H9 (cell line): ENCODE results near the gene FAM3A. TPM values are rescaled to one million over a fixed set of nuclear protein-coding genes. Genes with fewer than 3 reads are reported as not detected.

ENCODE experiments used
- DNase-seq: peaks from one replicate; pipeline ENCODE4 v3.0.0-alpha.2; 2017
- H2AFZ ChIP-seq: one replicate; pipeline ENCODE4 v1.6.1; 2013; ENCODE audit warnings: mild to moderate bottlenecking, low read length, control low read depth, moderate library complexity
- H2AK5ac ChIP-seq: 2 replicates; pipeline ENCODE4 v1.6.1; 2013; ENCODE audit warnings: low read length, control low read depth, mixed read lengths; ENCODE audit not compliant: insufficient read length
- H2BK120ac ChIP-seq: one replicate; pipeline ENCODE4 v1.6.1; 2013; ENCODE audit warnings: low read depth, mild to moderate bottlenecking, low read length, control low read depth, inconsistent platforms; ENCODE audit not compliant: poor library complexity, severe bottlenecking
- H2BK12ac ChIP-seq: 2 replicates; pipeline ENCODE4 v1.6.1; 2013; ENCODE audit warnings: low read length, control low read depth, mixed read lengths, low read depth; ENCODE audit not compliant: insufficient read length
- H2BK15ac ChIP-seq: 2 replicates; pipeline ENCODE4 v1.6.1; 2013; ENCODE audit warnings: low read depth, low read length, control low read depth
- H2BK20ac ChIP-seq: one replicate; pipeline ENCODE4 v1.6.1; 2013; ENCODE audit warnings: low read depth, mild to moderate bottlenecking, low read length, control low read depth, inconsistent platforms; ENCODE audit not compliant: poor library complexity, severe bottlenecking
- H2BK5ac ChIP-seq: 2 replicates; pipeline ENCODE4 v1.6.1; 2013; ENCODE audit warnings: low read length, control low read depth, mixed read lengths; ENCODE audit not compliant: insufficient read length
- H3K14ac ChIP-seq: 2 replicates; pipeline ENCODE4 v1.6.1; 2013; ENCODE audit warnings: low read length, control low read depth; ENCODE audit not compliant: insufficient read depth
- H3K18ac ChIP-seq: 2 replicates; pipeline ENCODE4 v1.6.1; 2013; ENCODE audit warnings: low read depth, mild to moderate bottlenecking, mixed read lengths, low read length, control low read depth; ENCODE audit not compliant: insufficient read length
- H3K23ac ChIP-seq: 2 replicates; pipeline ENCODE4 v1.6.1; 2013; ENCODE audit warnings: low read length, control low read depth, mixed read lengths, low read depth; ENCODE audit not compliant: insufficient read length
- H3K23me2 ChIP-seq: 2 replicates; pipeline ENCODE4 v1.6.1; 2013; ENCODE audit warnings: low read depth, mild to moderate bottlenecking, mixed read lengths, low read length, control low read depth; ENCODE audit not compliant: insufficient read length, poor library complexity, severe bottlenecking
- H3K27ac ChIP-seq: 2 replicates; pipeline ENCODE4 v1.5.1; 2013; ENCODE audit warnings: low read length, control low read depth, mixed read lengths, low read depth; ENCODE audit not compliant: insufficient read length
- H3K27me3 ChIP-seq: 2 replicates; pipeline ENCODE4 v1.6.1; 2013; ENCODE audit warnings: low read length, control low read depth, inconsistent platforms; ENCODE audit not compliant: insufficient read depth
- H3K4ac ChIP-seq: 2 replicates; pipeline ENCODE4 v1.6.1; 2013; ENCODE audit warnings: low read depth, mild to moderate bottlenecking, control low read depth, inconsistent platforms, low read length, moderate library complexity
- H3K4me1 ChIP-seq: 2 replicates; pipeline ENCODE4 v1.6.1; 2013; ENCODE audit warnings: low read length, control low read depth, inconsistent platforms; ENCODE audit not compliant: insufficient read depth
- H3K4me2 ChIP-seq: 2 replicates; pipeline ENCODE4 v1.6.1; 2013; ENCODE audit warnings: low read length, control low read depth, mixed read lengths; ENCODE audit not compliant: insufficient read length, insufficient read depth
- H3K56ac ChIP-seq: 2 replicates; pipeline ENCODE4 v1.6.1; 2013; ENCODE audit warnings: low read depth, mild to moderate bottlenecking, mixed read lengths, low read length, control low read depth; ENCODE audit not compliant: insufficient read length
- H3K79me1 ChIP-seq: 2 replicates; pipeline ENCODE4 v1.6.1; 2013; ENCODE audit warnings: low read depth, mild to moderate bottlenecking, moderate library complexity, low read length, control low read depth, inconsistent platforms; ENCODE audit not compliant: insufficient read depth, poor library complexity, severe bottlenecking
- H3K79me2 ChIP-seq: 2 replicates; pipeline ENCODE4 v1.6.1; 2013; ENCODE audit warnings: low read length, control low read depth, inconsistent platforms; ENCODE audit not compliant: insufficient read depth
- H3K9ac ChIP-seq: 2 replicates; pipeline ENCODE4 v1.6.1; 2013; ENCODE audit warnings: low read length, control low read depth, mixed read lengths; ENCODE audit not compliant: insufficient read length; ENCODE audit errors: extremely low read depth
- H3K9me3 ChIP-seq: one replicate; pipeline ENCODE4 v1.6.1; 2013; ENCODE audit warnings: low read depth, low read length, inconsistent platforms; ENCODE audit not compliant: control insufficient read depth
- H3T11ph ChIP-seq: one replicate; pipeline ENCODE4 v1.6.1; 2013; ENCODE audit warnings: mild to moderate bottlenecking, low read length, control low read depth, inconsistent platforms
- H4K20me1 ChIP-seq: one replicate; pipeline ENCODE4 v1.6.1; 2013; ENCODE audit not compliant: control insufficient read depth, insufficient read length, insufficient read depth
- H4K5ac ChIP-seq: 2 replicates; pipeline ENCODE4 v1.6.1; 2013; ENCODE audit warnings: low read depth, mild to moderate bottlenecking, mixed read lengths, low read length, control low read depth; ENCODE audit not compliant: insufficient read length
- H4K8ac ChIP-seq: replicated peaks from 2 replicates; pipeline ENCODE4 v1.6.1; 2013; ENCODE audit warnings: low read length, control low read depth, mixed read lengths, low read depth; ENCODE audit not compliant: insufficient read length
- H4K91ac ChIP-seq: 2 replicates; pipeline ENCODE4 v1.6.1; 2013; ENCODE audit warnings: low read depth, mild to moderate bottlenecking, moderate library complexity, mixed read lengths, low read length, control low read depth; ENCODE audit not compliant: insufficient read length
- H3K27ac Mint-ChIP-seq, 3 experiments: 2 replicates in 2 of 3; 3 replicates in 1 of 3; pipeline ENCODE4 v1.8.0; 2020 to 2021; ENCODE audit warnings: mixed read lengths in 3 of 3, mild to moderate bottlenecking in 1 of 3, moderate library complexity in 1 of 3
- H3K27me3 Mint-ChIP-seq: 2 replicates; pipeline ENCODE4 v1.8.0; 2021; ENCODE audit warnings: low read depth, mild to moderate bottlenecking, moderate library complexity, mixed read lengths
- H3K36me3 Mint-ChIP-seq, 3 experiments: 2 replicates in 2 of 3; 3 replicates in 1 of 3; pipeline ENCODE4 v1.8.0; 2020 to 2021; ENCODE audit warnings: low read depth in 3 of 3, mixed read lengths in 3 of 3; ENCODE audit not compliant: insufficient read depth in 1 of 3
- H3K4me1 Mint-ChIP-seq, 2 experiments: 2 replicates each; pipeline ENCODE4 v1.8.0; 2020; ENCODE audit warnings: mixed read lengths in 2 of 2
- H3K4me3 Mint-ChIP-seq, 2 experiments: 2 replicates in 1 of 2; 3 replicates in 1 of 2; pipeline ENCODE4 v1.8.0; 2020 to 2021; ENCODE audit warnings: mild to moderate bottlenecking in 2 of 2, mixed read lengths in 2 of 2, moderate library complexity in 1 of 2
- H3K9me3 Mint-ChIP-seq, 2 experiments: 2 replicates in 1 of 2; 3 replicates in 1 of 2; pipeline ENCODE4 v1.8.0; 2020; ENCODE audit warnings: mild to moderate bottlenecking in 2 of 2, mixed read lengths in 2 of 2, moderate library complexity in 1 of 2
- CTCF ChIP-seq: fragments of 200-600 bp; sonication (generic); conservative IDR thresholded peaks from 3 replicates; pipeline ENCODE4 v1.8.0; 2021; ENCODE audit warnings: antibody characterized with exemption, mild to moderate bottlenecking
- WGBS: extraction: QIAGEN DNeasy Blood & Tissue Kit; methylation state at CpG from one replicate; pipeline ENCODE4 v1.1.7; 2013; ENCODE audit warnings: missing lambda C conversion rate, low lambda C conversion rate, mixed read lengths; ENCODE audit not compliant: insufficient read length; ENCODE audit errors: extremely low coverage; 5-methylcytosine and 5-hydroxymethylcytosine counted together
- total RNA-seq: library from RNA; stranded (reverse); gene quantifications from 2 replicates; pipeline ENCODE4 v1.2.1, GENCODE V29; 2021

Gene FAM3A
- total RNA-seq, 1 experiment from 2014 or later: 22.8 TPM

DNA sequence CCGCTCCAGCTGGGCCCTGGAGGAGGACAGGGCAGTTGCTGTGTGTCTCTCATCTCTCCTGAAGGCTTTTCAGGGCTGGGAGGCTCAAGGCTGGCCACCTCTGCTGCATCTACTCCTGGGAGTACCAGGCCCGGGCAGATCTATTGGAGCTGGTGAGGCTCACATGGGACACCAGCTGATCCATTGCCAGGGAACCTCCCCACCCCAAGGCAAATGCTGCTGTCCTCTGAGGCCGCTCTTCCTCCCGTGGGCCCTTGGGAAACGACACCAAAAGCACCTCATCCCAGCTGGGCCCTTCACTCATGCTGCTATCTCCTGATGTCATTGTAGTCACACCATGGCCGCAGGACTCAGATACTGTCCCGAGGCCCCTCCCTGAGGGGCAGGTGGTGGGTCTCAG, 33.2 kb downstream of the FAM3A start:
- Mint-ChIP-seq H3K4me3 (no peak overlapping the region), H3K4me1 (peaks cover 6 to 15% of the 10 kb centered on the region in 2 experiments), H3K27ac (no peak overlapping the region), H3K36me3 (peaks cover 4 to 18% (median 13%) of the 10 kb centered on the region in 3 experiments), H3K27me3 (peaks cover 10% of the 10 kb centered on the region), H3K9me3 (peaks cover 67 to 79% of the 10 kb centered on the region in 2 experiments)
- Histone ChIP-seq H4K91ac (no peak overlapping the region), H4K20me1 (no peaks in the 10 kb centered on the region), H3K9me3 (peaks cover 35% of the 10 kb centered on the region), H3K79me1 (no peaks in the 10 kb centered on the region), H3T11ph (no peak overlapping the region), H3K4ac (no peak overlapping the region), H3K27me3 (no peaks in the 10 kb centered on the region), H3K4me1 (no peaks in the 10 kb centered on the region; the same call in 1 of the 2 replicates), H4K8ac (no peak overlapping the region), H2BK15ac (no peak overlapping the region), H3K9ac (no peak overlapping the region), H2AFZ (no peak overlapping the region), H4K5ac (no peak overlapping the region), H2BK20ac (no peak overlapping the region), H2BK5ac (no peak overlapping the region), H3K23ac (no peak overlapping the region), H2AK5ac (no peak overlapping the region), H3K18ac (no peak overlapping the region), H3K23me2 (peaks cover 4% of the 10 kb centered on the region), H3K14ac (no peak overlapping the region), H3K27ac (no peak overlapping the region), H3K4me2 (no peak overlapping the region), H3K56ac (no peak overlapping the region), H2BK12ac (no peak overlapping the region), H2BK120ac (no peak overlapping the region), H3K79me2 (no peaks in the 10 kb centered on the region)
- TF ChIP-seq CTCF: no peak
- no CpG with 5 or more reads among the region's 7 CpGs for WGBS
- DNase-seq: peak; percentile 15
